Thyroid gland (tissue), 4 donors: ENCODE results near the gene MRPL2.

Source experiments
- CTCF ChIP-seq, 6 experiments: fragments of 200-600 bp in 3 of 6; fragments of 450-650 bp in 3 of 6; sonication (generic) in 3 of 6; IDR thresholded peaks; one replicate each; pipeline ENCODE4 v1.5.1; 2016 to 2019; ENCODE audit warnings: antibody characterized with exemption in 6 of 6, mild to moderate bottlenecking in 2 of 6, inconsistent platforms in 1 of 6, moderate library complexity in 1 of 6
- POLR2A ChIP-seq, 2 donors: fragments of 450-650 bp; IDR thresholded peaks; one replicate each; pipeline ENCODE4 v1.6.1; 2017; ENCODE audit warnings: antibody characterized with exemption in 2 of 2, mild to moderate bottlenecking in 2 of 2, moderate library complexity in 1 of 2

- TF ChIP-seq CTCF (IDR thresholded peaks at IDR 0.05) (no peak), POLR2A (IDR thresholded peaks at IDR 0.05) (no peak)
Measured at GRCh38 chr6:43038727-43039126, 20.5 kb downstream of the MRPL2 start.
